Measurements from ENCODE around the gene TUT7.
"Not testable (repeated sequence)": the region's sequence is repeated elsewhere in the genome, so short reads cannot be mapped to it uniquely, and the experiment has no call there.

The TUT7 gene

GRCh38 chr9:86337469-86338108, 16.6 kb downstream of the TUT7 start:
- peak overlapping the region; percentile 76 for H3K27ac Mint-ChIP-seq
- DNase-seq, result no peak
- H3K36me3 Mint-ChIP-seq (ENCODE audit: low read depth), result peaks cover 100% of the 10 kb centered on the region
- peaks cover 54% of the 10 kb centered on the region for H3K4me1 Mint-ChIP-seq (ENCODE audit: low read depth)
- no peaks in the 10 kb centered on the region for H3K27me3 Mint-ChIP-seq
- no peaks in the 10 kb centered on the region for H3K9me3 Mint-ChIP-seq
- peak overlapping the region; percentile 62 for H3K4me3 Mint-ChIP-seq

DNA sequence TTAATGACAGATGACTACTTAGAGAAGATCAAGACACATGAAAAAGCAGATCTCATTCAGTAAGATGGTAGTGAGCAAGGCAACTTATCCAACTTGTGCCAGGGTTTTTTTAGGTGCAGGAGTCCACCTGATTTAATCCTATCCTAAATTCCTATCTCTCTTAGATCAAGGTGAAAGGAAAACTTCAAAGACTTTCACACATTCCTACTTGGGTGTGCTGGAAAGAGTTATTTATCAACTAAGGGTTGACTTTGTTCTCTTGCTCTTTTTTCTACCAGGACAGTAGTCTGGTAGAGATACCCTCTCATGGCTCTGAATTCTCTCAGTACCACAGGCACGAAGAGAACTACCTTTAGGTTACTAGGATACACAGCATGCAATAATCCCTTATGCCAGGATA, 18.2 kb downstream of the TUT7 start:
- no peak overlapping the region for H3K4me3 Mint-ChIP-seq
- H3K27ac Mint-ChIP-seq, result no peak overlapping the region
- no peak for DNase-seq
- H3K27me3 Mint-ChIP-seq, result no peaks in the 10 kb centered on the region
- H3K9me3 Mint-ChIP-seq, result no peaks in the 10 kb centered on the region
- H3K36me3 Mint-ChIP-seq (ENCODE audit: low read depth), result peaks cover 99% of the 10 kb centered on the region
- peaks cover 45% of the 10 kb centered on the region for H3K4me1 Mint-ChIP-seq (ENCODE audit: low read depth)

DNA sequence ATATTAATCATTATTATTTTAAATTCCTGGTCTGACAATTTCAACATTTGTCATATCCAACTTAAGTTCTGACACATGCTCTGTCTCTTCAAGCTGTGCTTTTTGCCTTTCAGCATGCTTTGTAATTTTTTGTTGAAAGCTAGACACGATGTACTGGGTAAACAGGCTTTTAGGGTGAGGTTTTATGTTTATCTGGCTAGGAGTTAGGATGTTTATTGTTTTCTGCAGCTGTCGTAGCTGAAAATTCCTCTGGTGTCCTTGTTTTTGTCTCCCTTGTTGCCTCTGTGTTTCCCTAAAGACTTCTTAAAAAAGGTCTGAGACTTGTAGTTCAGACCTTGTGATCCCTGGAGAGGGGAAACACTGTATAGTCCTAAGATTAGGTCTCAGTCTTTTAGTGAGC, 20.6 kb downstream of the TUT7 start:
- H3K4me3 Mint-ChIP-seq, result no peak overlapping the region
- no peaks in the 10 kb centered on the region for H3K9me3 Mint-ChIP-seq
- H3K27ac Mint-ChIP-seq, result peak overlapping the region; percentile 44
- H3K4me1 Mint-ChIP-seq (ENCODE audit: low read depth), result peaks cover 31% of the 10 kb centered on the region
- peaks cover 89% of the 10 kb centered on the region for H3K36me3 Mint-ChIP-seq (ENCODE audit: low read depth)
- DNase-seq, result no peak
- no peaks in the 10 kb centered on the region for H3K27me3 Mint-ChIP-seq

DNA sequence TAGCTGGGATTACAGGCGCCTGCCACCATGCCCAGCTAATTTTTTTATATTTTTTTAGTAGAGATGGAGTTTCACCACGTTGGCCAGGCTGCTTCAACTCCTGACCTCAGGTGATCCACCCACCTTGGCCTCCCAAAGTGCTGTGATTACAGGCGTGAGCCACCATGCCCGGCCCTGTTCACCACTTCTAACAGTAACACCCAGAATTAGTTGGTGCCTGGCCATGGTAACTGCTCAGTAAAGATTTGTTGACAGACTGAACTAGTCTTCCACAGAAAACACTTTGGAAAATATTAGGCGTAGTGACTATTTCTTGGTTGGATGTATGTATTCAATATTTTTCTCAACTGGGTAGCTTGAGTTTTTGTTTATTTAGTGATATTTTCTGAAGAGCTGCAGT, 24.0 kb downstream of the TUT7 start:
- H3K4me1 Mint-ChIP-seq (ENCODE audit: low read depth), result peaks cover 23% of the 10 kb centered on the region
- DNase-seq, result no peak
- no peaks in the 10 kb centered on the region for H3K9me3 Mint-ChIP-seq
- H3K27me3 Mint-ChIP-seq, result no peaks in the 10 kb centered on the region
- no peak overlapping the region for H3K4me3 Mint-ChIP-seq
- peaks cover 86% of the 10 kb centered on the region for H3K36me3 Mint-ChIP-seq (ENCODE audit: low read depth)
- H3K27ac Mint-ChIP-seq, result peak overlapping the region; percentile 47

DNA sequence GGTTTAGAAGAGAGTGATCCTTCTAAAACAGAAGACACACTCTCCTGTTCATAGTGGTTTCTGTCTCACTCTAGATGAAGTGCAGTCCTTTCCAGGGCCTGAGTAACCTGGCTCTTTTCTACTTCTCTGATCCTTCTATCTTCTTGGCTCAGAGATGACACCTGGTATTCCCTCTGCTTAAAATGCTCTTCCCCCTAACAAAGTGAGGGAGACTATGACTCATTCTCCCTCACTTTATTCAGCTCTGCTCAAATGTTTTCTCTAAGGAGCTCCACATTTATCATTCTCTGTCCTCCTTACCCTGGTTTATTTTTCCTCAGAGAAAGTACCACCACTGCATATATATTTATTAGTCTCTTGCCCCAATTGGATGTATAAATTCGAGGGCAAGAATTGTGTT, 24.6 kb downstream of the TUT7 start:
- Mint-ChIP-seq H3K27ac (peak overlapping the region; percentile 41), H3K9me3 (no peaks in the 10 kb centered on the region), H3K4me1 (ENCODE audit: low read depth) (peaks cover 23% of the 10 kb centered on the region), H3K27me3 (no peaks in the 10 kb centered on the region), H3K36me3 (ENCODE audit: low read depth) (peaks cover 86% of the 10 kb centered on the region), H3K4me3 (no peak overlapping the region)
- no peak for DNase-seq

DNA sequence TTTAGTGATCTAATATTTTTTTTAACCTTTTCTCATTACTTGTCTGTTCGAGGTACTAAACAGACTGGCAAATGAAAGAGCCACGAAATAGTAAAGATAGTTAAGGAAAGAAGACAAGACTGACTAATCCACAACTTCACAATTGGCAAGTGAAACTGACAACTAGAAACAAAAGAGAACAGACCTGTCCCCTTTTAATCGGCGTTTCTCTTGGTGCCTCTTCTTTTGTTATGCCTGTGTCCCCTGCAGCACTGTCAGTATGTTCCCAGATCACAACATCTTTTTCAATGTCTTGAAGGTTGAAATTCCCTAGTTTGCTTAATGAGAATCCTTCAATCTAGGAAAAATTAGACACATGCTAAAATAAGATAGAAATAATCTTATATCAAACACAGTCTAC, 26.1 kb downstream of the TUT7 start:
- Mint-ChIP-seq H3K36me3 (ENCODE audit: low read depth) (peaks cover 86% of the 10 kb centered on the region), H3K4me3 (no peak overlapping the region), H3K27me3 (no peaks in the 10 kb centered on the region), H3K27ac (peak overlapping the region; percentile 76), H3K4me1 (ENCODE audit: low read depth) (peaks cover 19% of the 10 kb centered on the region), H3K9me3 (no peaks in the 10 kb centered on the region)
- no peak for DNase-seq

GRCh38 chr9:86326536-86326935, 27.7 kb downstream of the TUT7 start:
- Mint-ChIP-seq H3K27ac (peak overlapping the region; percentile 14), H3K4me3 (no peak overlapping the region), H3K36me3 (ENCODE audit: low read depth) (peaks cover 85% of the 10 kb centered on the region), H3K4me1 (ENCODE audit: low read depth) (peaks cover 19% of the 10 kb centered on the region), H3K9me3 (no peaks in the 10 kb centered on the region), H3K27me3 (no peaks in the 10 kb centered on the region)
- DNase-seq, result no peak

DNA sequence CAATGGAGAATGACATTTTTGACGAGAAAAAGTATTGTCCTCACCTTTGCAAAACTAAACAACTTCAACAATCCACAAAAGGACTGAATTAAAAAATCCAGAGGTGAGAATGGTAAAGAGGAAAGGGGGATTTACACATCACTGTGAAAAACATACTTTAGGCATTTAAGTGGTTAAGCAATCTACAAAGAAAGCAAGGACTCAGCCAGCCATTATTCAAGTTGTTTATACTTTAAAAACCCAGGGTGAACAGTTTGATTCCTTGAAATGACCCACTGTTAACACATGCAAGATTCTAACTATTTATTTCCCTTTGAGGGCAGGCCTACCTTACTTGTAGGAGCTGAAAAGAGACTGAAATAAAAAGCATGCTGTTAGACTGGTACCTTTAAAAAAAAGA, 29.3 kb downstream of the TUT7 start:
- no peak overlapping the region for H3K27ac Mint-ChIP-seq
- H3K27me3 Mint-ChIP-seq, result no peaks in the 10 kb centered on the region
- DNase-seq, result no peak
- H3K4me1 Mint-ChIP-seq (ENCODE audit: low read depth), result peaks cover 17% of the 10 kb centered on the region
- no peak overlapping the region for H3K4me3 Mint-ChIP-seq
- H3K36me3 Mint-ChIP-seq (ENCODE audit: low read depth), result peaks cover 91% of the 10 kb centered on the region
- no peaks in the 10 kb centered on the region for H3K9me3 Mint-ChIP-seq

DNA sequence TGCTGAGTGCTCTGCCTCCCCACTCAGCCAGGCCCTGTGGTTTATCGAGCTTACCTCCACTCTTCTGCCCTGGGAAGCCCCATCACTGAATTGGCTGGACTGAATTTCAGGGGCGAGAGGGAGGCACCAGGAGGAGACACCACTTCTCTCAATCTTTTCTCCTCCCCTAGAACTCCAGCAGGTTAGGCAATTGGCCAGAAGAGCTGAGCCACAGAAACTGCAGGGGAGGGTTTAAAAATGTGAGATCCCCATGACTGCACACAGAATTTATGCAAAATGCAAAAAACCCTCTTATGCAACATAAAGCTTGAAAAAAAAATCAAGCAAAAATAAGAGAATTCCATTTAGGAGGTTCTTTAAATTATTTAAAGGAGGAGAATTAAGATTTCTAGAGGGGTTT, 29.9 kb downstream of the TUT7 start:
- peak overlapping the region; percentile 47 for H3K27ac Mint-ChIP-seq
- no peak overlapping the region for H3K4me3 Mint-ChIP-seq
- no peaks in the 10 kb centered on the region for H3K27me3 Mint-ChIP-seq
- peaks cover 91% of the 10 kb centered on the region for H3K36me3 Mint-ChIP-seq (ENCODE audit: low read depth)
- no peaks in the 10 kb centered on the region for H3K9me3 Mint-ChIP-seq
- peaks cover 14% of the 10 kb centered on the region for H3K4me1 Mint-ChIP-seq (ENCODE audit: low read depth)
- DNase-seq, result no peak

GRCh38 chr9:86322973-86323644, 31.1 kb downstream of the TUT7 start:
- peaks cover 12% of the 10 kb centered on the region for H3K4me1 Mint-ChIP-seq (ENCODE audit: low read depth)
- no peaks in the 10 kb centered on the region for H3K27me3 Mint-ChIP-seq
- H3K4me3 Mint-ChIP-seq, result no peak overlapping the region
- peak overlapping the region; percentile 9 for H3K27ac Mint-ChIP-seq
- H3K9me3 Mint-ChIP-seq, result no peaks in the 10 kb centered on the region
- peaks cover 98% of the 10 kb centered on the region for H3K36me3 Mint-ChIP-seq (ENCODE audit: low read depth)
- no peak for DNase-seq

GRCh38 chr9:86321373-86321772, 32.8 kb downstream of the TUT7 start:
- Mint-ChIP-seq H3K9me3 (no peaks in the 10 kb centered on the region), H3K36me3 (ENCODE audit: low read depth) (peaks cover 96% of the 10 kb centered on the region), H3K27me3 (no peaks in the 10 kb centered on the region), H3K4me3 (no peak overlapping the region), H3K4me1 (ENCODE audit: low read depth) (peaks cover 3% of the 10 kb centered on the region), H3K27ac (no peak overlapping the region)
- DNase-seq, result no peak

- Mint-ChIP-seq H3K4me3 (no peak overlapping the region), H3K9me3 (no peaks in the 10 kb centered on the region), H3K27ac (no peak overlapping the region), H3K4me1 (ENCODE audit: low read depth) (no peaks in the 10 kb centered on the region), H3K27me3 (no peaks in the 10 kb centered on the region), H3K36me3 (ENCODE audit: low read depth) (peaks cover 96% of the 10 kb centered on the region)
- DNase-seq, result no peak
Observed at GRCh38 chr9:86318187-86318586, 36.0 kb downstream of the TUT7 start.

DNA sequence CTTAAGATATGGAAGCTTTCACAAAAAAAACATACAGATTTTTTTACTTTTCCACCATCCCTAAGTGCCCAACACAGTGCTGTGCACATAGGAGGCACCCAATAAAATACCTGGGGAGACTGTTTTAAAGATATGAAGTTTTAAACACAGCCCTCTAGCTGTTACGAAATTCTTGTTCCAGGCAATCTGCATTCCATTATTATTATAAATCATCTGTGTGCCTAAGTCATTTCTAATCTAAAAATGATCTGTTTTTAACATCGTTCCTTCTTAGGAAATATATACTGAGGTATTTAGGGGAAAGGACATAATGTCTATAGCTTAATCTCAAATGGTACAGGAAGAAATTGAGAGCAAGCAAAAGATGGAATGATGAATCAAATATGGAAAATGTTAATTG, 39.1 kb downstream of the TUT7 start:
- Mint-ChIP-seq H3K4me3 (no peak overlapping the region), H3K4me1 (ENCODE audit: low read depth) (no peaks in the 10 kb centered on the region), H3K36me3 (ENCODE audit: low read depth) (peaks cover 91% of the 10 kb centered on the region), H3K9me3 (no peaks in the 10 kb centered on the region), H3K27me3 (no peaks in the 10 kb centered on the region), H3K27ac (no peak overlapping the region)
- DNase-seq, result no peak

GRCh38 chr9:86312959-86313358, 41.3 kb downstream of the TUT7 start:
- H3K4me1 Mint-ChIP-seq (ENCODE audit: low read depth); H3K4me3 Mint-ChIP-seq; H3K27me3 Mint-ChIP-seq; DNase-seq; H3K9me3 Mint-ChIP-seq: not testable (repeated sequence)
- H3K36me3 Mint-ChIP-seq (ENCODE audit: low read depth), result peaks cover 90% of the 10 kb centered on the region
- H3K27ac Mint-ChIP-seq, result peak overlapping the region; percentile 58

GRCh38 chr9:86308687-86309086, 45.5 kb downstream of the TUT7 start:
- peaks cover 21% of the 10 kb centered on the region for H3K4me1 Mint-ChIP-seq (ENCODE audit: low read depth)
- DNase-seq, result no peak
- H3K27ac Mint-ChIP-seq, result no peak overlapping the region
- no peaks in the 10 kb centered on the region for H3K9me3 Mint-ChIP-seq
- H3K27me3 Mint-ChIP-seq, result no peaks in the 10 kb centered on the region
- peaks cover 90% of the 10 kb centered on the region for H3K36me3 Mint-ChIP-seq (ENCODE audit: low read depth)
- no peak overlapping the region for H3K4me3 Mint-ChIP-seq

All from activated T-cell treated with anti-CD3 and anti-CD28 coated beads, Interleukin-2, amount 50 U/mL, for 24 hours (primary cell).